GM12891 (cell line): ENCODE results near the gene RNU6-1.

ENCODE experiments used
- POLR2A ChIP-seq: IDR thresholded peaks from 2 replicates; pipeline ENCODE4 v1.6.1; 2011; ENCODE audit warnings: low read depth, low read length, control low read depth
- POLR2AphosphoS5 ChIP-seq: IDR thresholded peaks from 2 replicates; pipeline ENCODE4 v1.6.1; 2011; ENCODE audit warnings: low read depth, low read length, control low read depth
- TAF1 ChIP-seq: IDR thresholded peaks from 2 replicates; pipeline ENCODE4 v1.6.1; 2011; ENCODE audit warnings: low read depth, low read length, control low read depth

DNA sequence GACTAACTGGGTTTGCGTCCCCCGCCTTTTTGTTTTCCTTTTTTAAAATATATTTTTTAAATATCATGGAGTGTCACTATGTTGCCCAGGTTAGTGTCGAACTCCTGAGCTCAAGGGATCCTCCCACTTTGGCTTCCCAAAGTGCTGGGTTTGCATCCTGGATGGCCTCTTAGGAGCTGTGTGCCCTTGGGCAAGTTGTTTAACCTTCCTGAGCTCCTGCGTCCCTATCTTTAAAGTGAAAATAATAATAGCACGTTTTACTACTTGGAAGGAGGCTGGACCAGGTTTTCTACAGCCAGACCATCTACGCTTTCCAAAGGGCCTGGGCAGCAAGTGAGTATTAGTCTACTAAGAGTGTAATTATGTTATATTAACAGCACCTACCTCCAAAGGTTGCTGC is 44.2 kb upstream of the RNU6-1 start:
- TF ChIP-seq TAF1 (no peak), POLR2A (no peak), POLR2AphosphoS5 (no peak)
